Panc1 (cell line): ENCODE data around the gene CAND2.

Experiments used
- CTCF ChIP-seq: fragments of 450-650 bp; IDR thresholded peaks from 2 replicates; pipeline ENCODE4 v1.5.1; 2017; ENCODE audit warnings: mild to moderate bottlenecking
- POLR2AphosphoS5 ChIP-seq: IDR thresholded peaks from 2 replicates; pipeline ENCODE4 v1.6.1; 2012; ENCODE audit warnings: mild to moderate bottlenecking, low read depth, low read length, moderate library complexity
- REST ChIP-seq, 2 experiments: IDR thresholded peaks; 2 replicates each; pipeline ENCODE4 v1.6.1; 2011 to 2012; ENCODE audit warnings: low read depth in 2 of 2, control low read depth in 1 of 2, low read length in 1 of 2, mild to moderate bottlenecking in 1 of 2, moderate library complexity in 1 of 2; ENCODE audit not compliant: insufficient read depth in 1 of 2

- no peak for TF ChIP-seq CTCF
- no peak for TF ChIP-seq REST (IDR thresholded peaks at IDR 0.05; ENCODE audit: insufficient read depth in 1 of 2, low read depth in 2 of 2, low read length in 1 of 2)
- TF ChIP-seq POLR2AphosphoS5: no peak
These were observed 14.5 kb downstream of the CAND2 start for GRCh38 chr3:12810961-12811360.
